Astrocyte (in vitro differentiated cells and primary cell): ENCODE results near the gene CTNNA3.

ENCODE experiments used
- CTCF ChIP-seq: IDR thresholded peaks from 2 replicates; pipeline ENCODE4 v1.5.1; 2011; ENCODE audit warnings: low read depth, mild to moderate bottlenecking, inconsistent platforms, low read length, moderate library complexity; ENCODE audit not compliant: insufficient read depth
- EZH2 ChIP-seq: IDR thresholded peaks from 2 replicates; pipeline ENCODE4 v1.6.1; 2012; ENCODE audit warnings: mild to moderate bottlenecking, low read length, inconsistent platforms; ENCODE audit not compliant: insufficient read depth

- TF ChIP-seq CTCF (no peak), EZH2 (no peak)
Measured at GRCh38 chr10:66717231-66717981, 978.6 kb downstream of the CTNNA3 start.
